Right ventricle myocardium inferior (tissue), 1 donor: ENCODE data around the gene SPINT1. TPM values are rescaled to one million over a fixed set of nuclear protein-coding genes. Genes with fewer than 3 reads are reported as not detected.

Experiments
- ATAC-seq: fragments of 200-7000 bp; cut with Tn5 transposase; one replicate; pipeline ENCODE4 v1.9.1; 2020; ENCODE audit warnings: mild to moderate bottlenecking, moderate library complexity
- DNase-seq: peaks from one replicate; pipeline ENCODE4 v3.0.0; 2021; ENCODE audit errors: missing footprints
- intact Hi-C: fragments of 100-400 bp; cut with DNase I; formaldehyde crosslinking; loops from one replicate; pipeline ENCODE4 v1.11.0; 2022
- total RNA-seq: library from RNA; stranded (reverse); fragmentation: NEBNext Ultra II Directional; extraction: Animal tissue kit (Norgen Biotek cat#: 25700); gene quantifications from one replicate; pipeline ENCODE4 v1.2.1, GENCODE V29; 2021
- donor health status: DM: no; HTN: yes; CAD: no; lungs with severe emphysema.

Gene SPINT1
- total RNA-seq, 1 donor from 2014 or later: 2.0 TPM

GRCh38 chr15:40902605-40903561 lies 59.0 kb downstream of the SPINT1 start:
- ATAC-seq: no peak
- DNase-seq: peak; percentile 85
- intact Hi-C loops: no loop called here

- DNase-seq: no peak
- intact Hi-C loops: loop anchor here (5.0 kb wide), 2 partner anchors 213 to 428 kb away; partner anchors contain the start of genes INO80, NUSAP1 and OIP5
Observed at GRCh38 chr15:40904552-40905201, 60.8 kb downstream of the SPINT1 start.

GRCh38 chr15:40906091-40906990 lies 62.5 kb downstream of the SPINT1 start:
- DNase-seq: peak; percentile 92
- peak; percentile 85 for ATAC-seq
- intact Hi-C loops: loop anchor here (1.0 to 5.0 kb wide), 6 partner anchors 24 to 426 kb away; partner anchors contain the start of genes INO80, NUSAP1 and OIP5

More at GRCh38 chr15:40904552-40905201, 60.8 kb downstream of the SPINT1 start:
- no peak for ATAC-seq

GRCh38 chr15:40906991-40907802 lies 63.3 kb downstream of the SPINT1 start:
- ATAC-seq (peak; percentile 38), DNase-seq (peak; percentile 77)
- intact Hi-C loops: loop anchor here (1.0 to 5.0 kb wide), 6 partner anchors 23 to 425 kb away; partner anchors contain the start of genes INO80, NUSAP1 and OIP5

Other genes with a start within 250 kb of the SPINT1 start
- 0.54 TPM for gene KNL1, start 249.8 kb upstream of the SPINT1 start, total RNA-seq
- 2.0 TPM for gene RAD51, start 148.9 kb upstream of the SPINT1 start, total RNA-seq
- gene RMDN3, start 88.8 kb upstream of the SPINT1 start, total RNA-seq: 19.1 TPM
- 8.1 TPM for gene GCHFR, start 80.0 kb upstream of the SPINT1 start, total RNA-seq
- gene C15orf62, start 74.1 kb upstream of the SPINT1 start, total RNA-seq: 0.24 TPM
- 27.6 TPM for gene ZFYVE19, start 37.0 kb upstream of the SPINT1 start, total RNA-seq
- 19.7 TPM for gene DNAJC17, start 36.6 kb upstream of the SPINT1 start, total RNA-seq
- not detected for gene PPP1R14D, start 15.3 kb upstream of the SPINT1 start, total RNA-seq
- not detected for gene RHOV, start 30.2 kb downstream of the SPINT1 start, total RNA-seq
- 20.6 TPM for gene VPS18, start 50.4 kb downstream of the SPINT1 start, total RNA-seq
- 11.1 TPM for gene DLL4, start 85.3 kb downstream of the SPINT1 start, total RNA-seq
- gene CHAC1, start 109.4 kb downstream of the SPINT1 start, total RNA-seq: 0.81 TPM